Liver (tissue), 9 donors: ENCODE data around the gene HSD17B8. TPM values are rescaled to one million over a fixed set of nuclear protein-coding genes. Genes with fewer than 3 reads are reported as not detected.

Experiments used
- DNase-seq: peaks from one replicate; pipeline ENCODE4 v3.0.0-alpha.2; 2017; ENCODE audit warnings: low spot score
- H3K27ac ChIP-seq, 2 donors: one replicate each; pipeline ENCODE4 v1.7.0; 2013; ENCODE audit warnings: inconsistent platforms in 2 of 2, low read length in 2 of 2, control low read depth in 1 of 2, low read depth in 1 of 2, mild to moderate bottlenecking in 1 of 2
- H3K27me3 ChIP-seq, 4 donors: one replicate each; pipeline versions ENCODE4 v1.6.1 to v1.7.0; 2013; ENCODE audit warnings: low read length in 3 of 4, inconsistent platforms in 1 of 4, mild to moderate bottlenecking in 1 of 4, moderate library complexity in 1 of 4; ENCODE audit not compliant: control insufficient read depth in 4 of 4, insufficient read depth in 4 of 4
- H3K36me3 ChIP-seq, 4 donors: one replicate each; pipeline versions ENCODE4 v1.6.1 to v1.7.0; 2013; ENCODE audit warnings: low read length in 3 of 4, mild to moderate bottlenecking in 3 of 4, low read depth in 1 of 4, moderate library complexity in 1 of 4; ENCODE audit not compliant: control insufficient read depth in 4 of 4, insufficient read depth in 3 of 4
- H3K4me1 ChIP-seq, 4 donors: one replicate each; pipeline versions ENCODE4 v1.6.1 to v1.7.0; 2013; ENCODE audit warnings: low read length in 3 of 4, mild to moderate bottlenecking in 3 of 4, moderate library complexity in 1 of 4; ENCODE audit not compliant: control insufficient read depth in 4 of 4, insufficient read depth in 4 of 4
- H3K4me3 ChIP-seq, 3 donors: one replicate each; pipeline versions ENCODE4 v1.6.1 to v1.7.0; 2013; ENCODE audit warnings: low read length in 3 of 3, control low read depth in 1 of 3, low read depth in 1 of 3, mild to moderate bottlenecking in 1 of 3
- H3K9ac ChIP-seq, 2 donors: one replicate each; pipeline ENCODE4 v1.7.0; 2013; ENCODE audit warnings: low read length in 2 of 2, mild to moderate bottlenecking in 2 of 2, moderate library complexity in 2 of 2, control low read depth in 1 of 2, low read depth in 1 of 2
- H3K9me3 ChIP-seq, 4 donors: one replicate each; pipeline versions ENCODE4 v1.6.1 to v1.7.0; 2013; ENCODE audit warnings: low read length in 3 of 4; ENCODE audit not compliant: control insufficient read depth in 4 of 4
- ATF3 ChIP-seq: IDR thresholded peaks from 2 replicates; pipeline ENCODE4 v1.6.1; 2016; ENCODE audit warnings: antibody characterized with exemption
- FOXA2 ChIP-seq: IDR thresholded peaks from 2 replicates; pipeline ENCODE4 v1.6.1; 2016; ENCODE audit warnings: antibody characterized with exemption
- GABPA ChIP-seq, 2 donors: IDR thresholded peaks in 1 of 2; conservative IDR thresholded peaks in 1 of 2; 2 replicates each; pipeline ENCODE4 v1.6.1; 2016; ENCODE audit warnings: antibody characterized with exemption in 2 of 2, mild to moderate bottlenecking in 1 of 2, moderate library complexity in 1 of 2
- HNF4A ChIP-seq, 2 donors: conservative IDR thresholded peaks; 2 replicates each; pipeline ENCODE4 v1.6.1; 2016; ENCODE audit warnings: antibody characterized with exemption in 2 of 2, mild to moderate bottlenecking in 2 of 2
- HNF4G ChIP-seq: IDR thresholded peaks from 2 replicates; pipeline ENCODE4 v1.6.1; 2016; ENCODE audit warnings: antibody characterized with exemption
- JUND ChIP-seq, 2 donors: IDR thresholded peaks; 2 replicates each; pipeline ENCODE4 v1.6.1; 2016; ENCODE audit warnings: antibody characterized with exemption in 2 of 2
- REST ChIP-seq: IDR thresholded peaks from 2 replicates; pipeline ENCODE4 v1.6.1; 2016; ENCODE audit warnings: antibody characterized with exemption, mild to moderate bottlenecking
- ZBTB33 ChIP-seq: IDR thresholded peaks from 2 replicates; pipeline ENCODE4 v1.6.1; 2016; ENCODE audit warnings: antibody characterized with exemption
- WGBS: extraction: QIAGEN DNeasy Blood & Tissue Kit; methylation state at CpG from one replicate; pipeline ENCODE4 v1.1.7; 2013; 5-methylcytosine and 5-hydroxymethylcytosine counted together
- polyA plus RNA-seq, 2 donors: library from polyadenylated mRNA; stranded (reverse) in 1 of 2; unstranded in 1 of 2; fragments of 200-250 nt in 1 of 2; fragments of >200 nt in 1 of 2; fragmentation: Nextera tagmentation in 1 of 2; extraction: Ambion mirVana in 1 of 2; gene quantifications; one replicate each; pipeline versions ENCODE4 v1.2.1 to v1.2.3, GENCODE V29; 2013 to 2015
- total RNA-seq, 2 donors: library from RNA; depleted of rRNA; stranded (reverse); fragments of >200 nt; gene quantifications; one replicate each; pipeline ENCODE4 v1.2.3, GENCODE V29; 2014
- TF ChIP-seq, protein P1 (sequence below): fragments of 150-350 bp; IDR thresholded peaks from 2 replicates; pipeline ENCODE4 v1.5.1; 2017; ENCODE audit warnings: improper control_type of control experiment, low read depth, low read length; ENCODE audit not compliant: missing input control
- donor health status: healthy.
- donor health status: healthy.
- donor health status: healthy.
- donor health status: healthy.
- donor health status: healthy.

HSD17B8 gene
- total and polyA plus RNA-seq, 4 donors = 24.5 to 52.3 (median 37.5) TPM

- Histone ChIP-seq H3K9me3 (no peaks in the 10 kb centered on the region), H3K9ac (no peak overlapping the region), H3K4me1 (no peaks in the 10 kb centered on the region), H3K36me3 (no peaks in the 10 kb centered on the region), H3K4me3 (no peak overlapping the region), H3K27ac (no peak overlapping the region), H3K27me3 (no peaks in the 10 kb centered on the region)
- WGBS = 71% methylated on average over 11 of the region's 11 CpGs
- TF ChIP-seq GABPA (IDR thresholded peaks at IDR 0.05 in 1 of 2, conservative IDR thresholded peaks at IDR 0.05 in 1 of 2) (no peak), JUND (IDR thresholded peaks at IDR 0.05) (no peak), FOXA2 (no peak), HNF4G (no peak), REST (no peak), HNF4A (conservative IDR thresholded peaks at IDR 0.05) (no peak)
- TF ChIP-seq, protein P1, sequence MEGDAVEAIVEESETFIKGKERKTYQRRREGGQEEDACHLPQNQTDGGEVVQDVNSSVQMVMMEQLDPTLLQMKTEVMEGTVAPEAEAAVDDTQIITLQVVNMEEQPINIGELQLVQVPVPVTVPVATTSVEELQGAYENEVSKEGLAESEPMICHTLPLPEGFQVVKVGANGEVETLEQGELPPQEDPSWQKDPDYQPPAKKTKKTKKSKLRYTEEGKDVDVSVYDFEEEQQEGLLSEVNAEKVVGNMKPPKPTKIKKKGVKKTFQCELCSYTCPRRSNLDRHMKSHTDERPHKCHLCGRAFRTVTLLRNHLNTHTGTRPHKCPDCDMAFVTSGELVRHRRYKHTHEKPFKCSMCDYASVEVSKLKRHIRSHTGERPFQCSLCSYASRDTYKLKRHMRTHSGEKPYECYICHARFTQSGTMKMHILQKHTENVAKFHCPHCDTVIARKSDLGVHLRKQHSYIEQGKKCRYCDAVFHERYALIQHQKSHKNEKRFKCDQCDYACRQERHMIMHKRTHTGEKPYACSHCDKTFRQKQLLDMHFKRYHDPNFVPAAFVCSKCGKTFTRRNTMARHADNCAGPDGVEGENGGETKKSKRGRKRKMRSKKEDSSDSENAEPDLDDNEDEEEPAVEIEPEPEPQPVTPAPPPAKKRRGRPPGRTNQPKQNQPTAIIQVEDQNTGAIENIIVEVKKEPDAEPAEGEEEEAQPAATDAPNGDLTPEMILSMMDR = no peak
- DNase-seq = no peak
Observed at GRCh38 chr6:33173535-33174180, 30.8 kb upstream of the HSD17B8 start.

- Histone ChIP-seq H3K9ac (no peak overlapping the region), H3K4me1 (no peaks in the 10 kb centered on the region), H3K9me3 (no peaks in the 10 kb centered on the region), H3K4me3 (no peak overlapping the region), H3K36me3 (no peaks in the 10 kb centered on the region), H3K27ac (no peak overlapping the region), H3K27me3 (no peaks in the 10 kb centered on the region)
- TF ChIP-seq ZBTB33 = no peak
- no peak for DNase-seq
- WGBS = 94% methylated on average over 4 of the region's 4 CpGs
Observed at GRCh38 chr6:33174784-33175183, 29.7 kb upstream of the HSD17B8 start.

- 77% methylated on average over 10 of the region's 10 CpGs for WGBS
- DNase-seq = no peak
- no peak overlapping the region for H3K27ac ChIP-seq
- no peak overlapping the region for H3K4me3 ChIP-seq
- no peak for TF ChIP-seq ATF3
- no peak overlapping the region for H3K9ac ChIP-seq
- H3K4me1 ChIP-seq = no peaks in the 10 kb centered on the region
- no peaks in the 10 kb centered on the region for H3K36me3 ChIP-seq
- no peaks in the 10 kb centered on the region for H3K9me3 ChIP-seq
- H3K27me3 ChIP-seq = no peaks in the 10 kb centered on the region
Observed at GRCh38 chr6:33175436-33176069, 28.9 kb upstream of the HSD17B8 start.
